Activated CD8-positive, alpha-beta memory T cell treated with anti-CD3 and anti-CD28 coated beads for 1 hour (primary cell): ENCODE results near the gene MT1E.
"Not testable (repeated sequence)": the region's sequence is repeated elsewhere in the genome, so short reads cannot be mapped to it uniquely, and the experiment has no call there.

ENCODE experiments used
- DNase-seq, 2 donors: peaks; one replicate each; pipeline ENCODE4 v3.0.0-alpha.2; 2020; ENCODE audit warnings: low read depth in 1 of 2; ENCODE audit errors: extremely low read depth in 1 of 2

MT1E gene

DNA sequence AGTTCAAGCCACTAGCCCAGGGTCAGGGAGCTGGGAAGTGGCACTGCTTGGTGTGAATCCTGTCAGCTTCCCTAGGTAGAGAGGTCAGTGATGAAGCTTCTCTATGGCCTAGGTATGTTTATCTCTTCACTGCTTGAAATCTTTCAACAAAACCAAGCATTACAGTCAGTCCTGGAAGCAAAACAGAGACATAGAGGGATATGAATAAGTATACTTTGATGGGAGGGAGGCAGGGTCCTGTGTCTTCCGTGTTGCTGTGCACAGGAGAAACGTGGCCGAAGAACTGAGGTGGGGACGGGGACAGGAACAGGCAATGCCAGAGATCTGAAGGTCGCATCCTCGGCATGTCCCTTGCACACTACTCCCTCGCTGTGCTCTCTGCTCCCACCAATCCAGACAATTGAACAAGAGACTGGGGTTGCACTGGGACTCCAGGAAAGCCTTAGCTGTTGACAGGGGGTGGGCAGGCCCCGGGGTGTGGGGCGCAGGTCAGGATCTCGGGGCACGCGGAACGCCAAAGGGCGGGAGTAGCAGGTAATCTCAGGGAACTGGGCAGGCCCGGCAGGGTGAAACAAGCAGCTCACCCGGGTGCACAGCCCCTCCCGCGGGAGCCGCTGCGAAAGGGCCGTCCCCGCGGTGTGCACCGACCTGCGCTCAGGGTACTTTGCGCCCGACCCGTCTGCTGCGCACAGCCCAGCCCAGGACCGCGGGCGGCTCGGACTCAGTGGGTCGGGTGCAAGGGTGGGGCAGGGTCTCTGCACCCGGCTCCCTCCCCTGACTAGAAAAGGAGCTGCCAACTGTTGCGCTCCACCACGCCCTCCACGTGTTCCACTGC is 43.6 kb downstream of the MT1E start, which contains the start of gene MT1H:
MT1H (plus strand) TSS at position 810 of the 835 bp plus-strand sequence. CDS start 71 bp downstream, outside the sequence.
- no peak for DNase-seq

DNA sequence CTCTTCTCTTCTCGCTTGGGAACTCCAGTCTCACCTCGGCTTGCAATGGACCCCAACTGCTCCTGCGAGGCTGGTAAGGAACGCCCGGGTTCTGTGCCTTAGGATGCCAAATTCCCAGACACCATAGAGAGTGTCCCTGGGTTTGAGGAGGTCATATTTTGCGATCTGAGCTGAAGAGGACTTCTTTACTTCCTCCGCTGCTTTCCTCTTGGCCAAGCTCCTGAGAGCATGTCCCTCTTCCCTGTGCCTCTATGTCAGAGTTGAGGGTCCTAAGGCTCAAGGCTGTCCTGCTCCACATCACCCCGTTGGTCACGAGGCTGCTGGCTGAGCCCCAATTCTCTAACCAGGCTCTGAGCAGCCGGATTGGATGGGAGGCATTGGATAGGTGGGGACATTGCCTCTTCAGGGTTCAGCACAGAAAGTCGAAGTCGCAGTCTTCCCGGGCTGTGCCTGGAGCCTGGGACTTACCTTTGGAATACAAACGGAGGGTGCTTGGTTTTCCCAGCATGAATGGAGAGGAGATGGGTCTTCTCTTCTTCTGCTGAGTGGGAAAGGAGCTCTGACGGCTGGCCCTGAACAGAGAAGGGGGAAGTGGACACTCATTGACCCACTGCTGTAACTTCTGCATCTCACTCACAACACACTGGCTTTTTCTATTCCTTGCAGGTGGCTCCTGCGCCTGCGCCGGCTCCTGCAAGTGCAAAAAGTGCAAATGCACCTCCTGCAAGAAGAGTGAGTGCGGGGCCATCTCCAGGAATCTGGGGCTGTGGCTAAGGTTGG is 44.4 kb downstream of the MT1E start:
- no peak for DNase-seq

DNA sequence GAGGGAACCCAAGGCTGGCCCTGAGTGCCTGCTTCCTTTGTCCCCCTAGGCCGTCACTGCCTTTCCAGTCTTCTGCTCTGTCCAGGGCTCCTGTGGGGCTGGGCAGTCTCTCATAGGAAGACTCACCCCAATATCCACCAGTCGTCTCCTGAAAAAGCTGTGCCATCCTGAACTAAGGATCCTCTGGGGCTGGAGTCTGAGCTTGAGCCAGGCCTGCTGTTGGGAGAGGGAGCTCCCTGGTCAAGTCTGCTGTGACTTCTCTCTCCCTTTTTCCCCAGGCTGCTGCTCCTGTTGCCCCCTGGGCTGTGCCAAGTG is 45.0 kb downstream of the MT1E start:
- DNase-seq = no peak

DNA sequence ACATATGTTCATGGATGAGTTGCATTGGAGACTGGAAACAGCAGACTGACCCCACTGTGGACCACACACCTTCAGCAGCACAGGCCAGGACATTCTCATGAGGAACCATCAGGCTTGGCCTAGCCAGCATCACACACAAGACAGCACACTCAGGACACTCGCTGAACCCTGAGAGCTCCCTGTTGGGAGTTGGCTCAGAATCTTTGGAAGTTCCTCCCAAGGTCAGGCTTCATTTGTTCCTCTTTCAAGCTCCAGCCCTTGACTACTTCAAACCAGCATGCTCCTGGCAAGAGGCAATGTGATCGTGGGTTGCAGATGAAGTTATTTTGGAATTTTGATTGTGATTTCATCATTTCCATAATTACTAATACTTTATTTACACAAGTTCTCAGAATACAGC is 46.1 kb downstream of the MT1E start:
- not testable (repeated sequence) for DNase-seq

DNA sequence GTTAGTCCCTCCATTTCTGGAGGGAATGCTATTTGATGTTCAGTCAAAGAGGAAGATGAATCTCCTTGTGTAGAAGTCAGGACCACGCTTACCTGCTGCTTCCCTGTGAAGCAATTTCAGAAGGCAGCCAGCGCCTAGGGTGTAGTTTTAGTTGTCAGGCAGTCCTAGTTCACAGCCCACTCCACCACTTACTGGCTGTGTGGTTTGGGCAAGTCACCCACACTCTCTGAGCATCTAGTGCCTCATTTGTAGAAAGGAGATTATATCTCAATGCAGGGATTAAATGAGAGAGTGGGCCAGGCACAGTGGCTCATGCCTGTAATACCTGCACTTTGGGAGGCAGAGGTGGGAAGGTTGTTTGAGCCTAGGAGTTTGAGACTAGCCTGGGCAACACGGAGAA is 46.6 kb downstream of the MT1E start:
- not testable (repeated sequence) for DNase-seq

DNA sequence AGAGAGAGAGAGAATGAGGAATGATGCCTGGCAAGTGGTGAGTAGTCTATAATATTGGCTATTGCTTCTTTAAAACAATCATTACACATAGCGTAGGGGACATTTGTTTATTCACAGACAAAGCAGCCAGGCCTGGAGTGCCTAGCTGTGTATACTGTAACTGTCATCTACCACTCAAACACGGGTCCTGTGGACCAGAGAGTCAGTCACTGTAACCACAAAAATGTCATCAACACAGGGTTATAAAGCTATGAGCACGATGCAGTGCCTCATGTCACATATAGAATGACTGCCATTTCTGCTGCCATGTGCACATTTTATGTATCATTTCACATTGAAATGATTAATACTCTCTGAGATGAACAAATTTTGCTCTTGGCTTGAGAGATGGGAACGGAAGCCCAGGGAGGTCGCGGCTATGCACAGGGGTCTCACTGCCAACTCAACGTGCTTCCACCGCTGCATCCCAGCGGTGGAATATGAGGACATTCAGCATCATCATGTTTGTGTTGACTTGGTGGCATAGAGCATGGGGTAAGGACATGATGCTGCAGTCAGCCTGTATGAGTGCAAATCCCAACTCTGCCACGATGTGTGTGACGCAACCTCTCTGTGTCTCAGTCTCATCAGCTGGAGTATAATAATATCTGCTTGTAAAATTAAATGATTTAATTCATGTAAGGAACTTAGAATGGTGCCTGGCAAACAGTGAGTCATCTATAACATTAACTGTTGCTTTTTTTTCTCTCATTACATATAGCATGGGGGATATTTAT is 47.4 kb downstream of the MT1E start:
- DNase-seq = no peak

DNA sequence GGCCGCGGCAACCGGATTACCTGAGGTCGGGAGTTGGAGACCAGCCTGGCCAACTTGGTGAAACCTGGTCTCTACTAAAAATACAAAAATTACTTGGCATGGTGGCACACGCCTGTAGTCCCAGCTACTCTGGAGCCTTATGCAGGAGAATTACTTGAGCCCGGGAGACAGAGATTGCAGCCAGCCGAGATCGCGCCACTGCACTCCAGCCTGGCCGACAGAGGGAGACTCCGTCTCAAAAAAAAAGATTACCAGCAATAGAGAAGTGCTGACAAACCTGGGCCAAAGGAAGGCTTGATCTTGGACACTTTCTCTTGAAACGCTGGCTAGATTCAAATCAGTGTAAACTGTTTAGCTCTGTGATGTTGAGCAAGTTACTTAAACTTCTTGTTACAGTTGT is 48.3 kb downstream of the MT1E start:
- DNase-seq = no peak

DNA sequence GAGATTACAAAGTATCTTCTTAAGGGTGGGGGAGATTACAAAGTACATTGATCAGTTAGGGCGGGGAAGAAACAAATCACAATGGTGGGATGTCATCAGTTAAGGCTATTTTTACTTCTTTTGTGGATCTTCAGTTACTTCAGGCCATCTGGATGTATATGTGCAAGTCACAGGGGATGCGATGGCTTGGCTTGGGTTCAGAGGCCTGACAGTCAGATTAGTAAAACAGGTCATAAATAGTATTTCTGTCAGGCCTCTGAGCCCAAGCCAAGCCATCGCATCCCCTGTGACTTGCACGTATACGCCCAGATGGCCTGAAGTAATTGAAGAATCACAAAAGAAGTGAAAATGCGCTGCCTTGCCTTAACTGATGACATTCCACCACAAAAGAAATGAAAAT is 49.0 kb downstream of the MT1E start:
- not testable (repeated sequence) for DNase-seq

DNA sequence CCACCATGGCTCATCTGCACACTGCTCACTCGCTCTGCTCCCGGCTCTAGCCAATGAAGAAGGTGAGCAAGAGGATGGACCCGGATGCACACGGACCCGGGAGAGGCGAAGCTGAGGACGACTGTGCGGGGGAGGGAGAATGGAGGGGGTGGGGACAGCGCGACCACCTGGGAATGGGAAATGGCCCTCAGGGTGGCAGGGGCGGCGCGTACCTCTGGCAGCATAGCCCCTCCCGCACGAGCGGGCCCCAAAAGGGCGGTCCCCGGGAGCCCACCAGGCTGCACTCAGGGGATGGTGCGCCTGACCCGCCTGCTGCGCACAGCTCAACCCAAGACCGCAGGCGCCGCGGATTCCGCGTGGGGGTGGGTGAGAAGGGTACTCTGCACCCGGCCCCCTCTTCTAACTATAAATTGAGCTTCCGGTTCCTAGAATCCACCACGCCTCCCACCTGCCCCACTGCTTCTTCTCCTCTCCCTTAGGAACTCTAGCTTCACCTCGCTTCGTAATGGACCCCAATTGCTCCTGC is 50.2 kb downstream of the MT1E start:
- DNase-seq = no peak
